ENCODE data around the gene COG5. TPM values are rescaled to one million over a fixed set of nuclear protein-coding genes. Genes with fewer than 3 reads are reported as not detected.

Gene COG5
- total RNA-seq, 1 donor from 2014 or later: 55.2 TPM

GRCh38 chr7:107482571-107482970 is 81.1 kb downstream of the COG5 start:
- no peaks in the 10 kb centered on the region for H3K9me3 ChIP-seq
- TF ChIP-seq POLR2AphosphoS5 (IDR thresholded peaks at IDR 0.05; ENCODE audit: insufficient read depth in 1 of 2, low read depth in 1 of 2) (no peak), POLR2A (IDR thresholded peaks at IDR 0.05) (no peak), CTCF (IDR thresholded peaks at IDR 0.05) (no peak)
- H3K4me3 ChIP-seq: no peak overlapping the region
- H3K27ac ChIP-seq: no peak overlapping the region
- no peaks in the 10 kb centered on the region for H3K27me3 ChIP-seq
- H3K36me3 ChIP-seq: no peaks in the 10 kb centered on the region
- no peak for DNase-seq (ENCODE audit: extremely low spot score in 2 of 2)
- intact Hi-C loops (cut with DNase I): no loop called here
- H3K4me1 ChIP-seq: peaks cover 19% of the 10 kb centered on the region

GRCh38 chr7:107480932-107481331 is 82.8 kb downstream of the COG5 start:
- Histone ChIP-seq H3K27me3 (no peaks in the 10 kb centered on the region), H3K9me3 (no peaks in the 10 kb centered on the region), H3K4me1 (peaks cover 13% of the 10 kb centered on the region), H3K36me3 (no peaks in the 10 kb centered on the region), H3K27ac (no peak overlapping the region), H3K4me3 (no peak overlapping the region)
- intact Hi-C loops (cut with DNase I): no loop called here
- DNase-seq (ENCODE audit: extremely low spot score in 2 of 2): no peak
- no peak for TF ChIP-seq POLR2AphosphoS5 (IDR thresholded peaks at IDR 0.05; ENCODE audit: insufficient read depth in 1 of 2, low read depth in 1 of 2)
- TF ChIP-seq CTCF (IDR thresholded peaks at IDR 0.05): no peak
- TF ChIP-seq POLR2A (IDR thresholded peaks at IDR 0.05): no peak

GRCh38 chr7:107479303-107479702 is 84.4 kb downstream of the COG5 start:
- Histone ChIP-seq H3K4me1 (peaks cover 7% of the 10 kb centered on the region), H3K36me3 (no peaks in the 10 kb centered on the region), H3K27me3 (no peaks in the 10 kb centered on the region), H3K4me3 (no peak overlapping the region), H3K9me3 (no peaks in the 10 kb centered on the region), H3K27ac (peak overlapping the region; percentile 2)
- intact Hi-C loops (cut with DNase I): no loop called here
- DNase-seq (ENCODE audit: extremely low spot score in 2 of 2): no peak
- TF ChIP-seq CTCF (IDR thresholded peaks at IDR 0.05): no peak

GRCh38 chr7:107474104-107474521 is 89.6 kb downstream of the COG5 start:
- H3K27ac ChIP-seq: peak overlapping the region; percentile 34
- H3K9me3 ChIP-seq: no peaks in the 10 kb centered on the region

GRCh38 chr7:107472116-107472515 is 91.6 kb downstream of the COG5 start:
- DNase-seq (ENCODE audit: extremely low spot score in 2 of 2): no peak
- Histone ChIP-seq H3K4me3 (peak overlapping the region in 1 of 2 donors; percentile 23), H3K4me1 (peaks cover 4% of the 10 kb centered on the region), H3K27me3 (no peaks in the 10 kb centered on the region), H3K9me3 (no peaks in the 10 kb centered on the region), H3K36me3 (no peaks in the 10 kb centered on the region), H3K27ac (peak overlapping the region; percentile 43)
- TF ChIP-seq POLR2A (IDR thresholded peaks at IDR 0.05) (no peak), CTCF (IDR thresholded peaks at IDR 0.05) (no peak), POLR2AphosphoS5 (IDR thresholded peaks at IDR 0.05; ENCODE audit: insufficient read depth in 1 of 2, low read depth in 1 of 2) (no peak)
- intact Hi-C loops (cut with DNase I): no loop called here

More at GRCh38 chr7:107474104-107474521, 89.6 kb downstream of the COG5 start:
- H3K36me3 ChIP-seq: no peaks in the 10 kb centered on the region
- no peaks in the 10 kb centered on the region for H3K27me3 ChIP-seq
- H3K4me1 ChIP-seq: peaks cover 11% of the 10 kb centered on the region
- no peak for DNase-seq (ENCODE audit: extremely low spot score in 2 of 2)
- H3K4me3 ChIP-seq: no peak overlapping the region
- no peak for TF ChIP-seq POLR2AphosphoS5 (IDR thresholded peaks at IDR 0.05; ENCODE audit: insufficient read depth in 1 of 2, low read depth in 1 of 2)
- TF ChIP-seq POLR2A (IDR thresholded peaks at IDR 0.05): no peak
- TF ChIP-seq CTCF (IDR thresholded peaks at IDR 0.05): no peak
- intact Hi-C loops (cut with DNase I): no loop called here
